K562 (cell line): ENCODE data around the gene MYLIP. TPM values are rescaled to one million over a fixed set of nuclear protein-coding genes. Genes with fewer than 3 reads are reported as not detected.

Experiments
- BCOR ChIP-seq: fragments of 450-650 bp; IDR thresholded peaks from 2 replicates; pipeline ENCODE4 v1.6.1; 2016
- CBFA2T3 ChIP-seq: fragments of 450-650 bp; IDR thresholded peaks from 2 replicates; pipeline ENCODE4 v1.6.1; 2017
- CBX1 ChIP-seq: sonication (generic); IDR thresholded peaks from 2 replicates; pipeline ENCODE4 v1.6.1; 2016; ENCODE audit warnings: antibody characterized with exemption, low read depth, mild to moderate bottlenecking
- FOXA3 ChIP-seq, 2 experiments: fragments of 450-650 bp in 1 of 2; sonication (generic) in 1 of 2; formaldehyde crosslinking; IDR thresholded peaks in 1 of 2; conservative IDR thresholded peaks in 1 of 2; 2 replicates each; pipeline versions ENCODE4 v1.4.0 to v1.8.0; 2020 to 2022; ENCODE audit warnings: mild to moderate bottlenecking in 2 of 2, missing genetic modification reagents in 1 of 2
- GTF2E2 ChIP-seq: fragments of 200-800 bp; sonication (Bioruptor generic); IDR thresholded peaks from 2 replicates; pipeline ENCODE4 v1.6.1; 2016; ENCODE audit warnings: missing genetic modification characterization, missing compliant biosample characterization
- HDGF ChIP-seq: fragments of 450-650 bp; IDR thresholded peaks from 2 replicates; pipeline ENCODE4 v1.6.1; 2016
- HNRNPH1 ChIP-seq: fragments of 200-400 bp; formaldehyde crosslinking; optimal IDR thresholded peaks from 2 replicates; pipeline ENCODE3; 2017; ENCODE audit warnings: low read depth, mild to moderate bottlenecking, low read length, moderate library complexity
- MYNN ChIP-seq, 2 experiments: sonication (generic); formaldehyde crosslinking in 1 of 2; IDR thresholded peaks; 2 replicates each; pipeline versions ENCODE4 v1.5.0 to v1.6.1; 2016 to 2020; ENCODE audit warnings: antibody characterized with exemption in 1 of 2, missing genetic modification reagents in 1 of 2
- ZNF57 ChIP-seq: fragments of 450-650 bp; formaldehyde crosslinking; IDR thresholded peaks from 2 replicates; pipeline ENCODE4 v1.4.0; 2020; ENCODE audit warnings: mild to moderate bottlenecking, moderate library complexity
- polyA plus RNA-seq, 8 experiments: library from polyadenylated mRNA; depleted of rRNA in 4 of 8; stranded (reverse) in 5 of 8; unstranded in 3 of 8; fragments of >200 nt; fragmentation: Nextera tagmentation in 2 of 8; fragmentation: Illumina TruSeq in 1 of 8; extraction: Ambion mirVana in 2 of 8; extraction: Trizol in 1 of 8; gene quantifications; 2 replicates each; pipeline versions ENCODE4 v1.2.1 to v1.2.3, GENCODE V29; 2011 to 2014; ENCODE audit warnings: inconsistent platforms in 1 of 8, missing spikeins in 1 of 8
- total RNA-seq, 7 experiments: library from RNA; depleted of rRNA in 6 of 7; stranded (reverse); fragments of >200 nt in 6 of 7; fragmentation: Illumina TruSeq in 2 of 7; extraction: Trizol in 2 of 7; gene quantifications; 2 replicates each; pipeline versions ENCODE4 v1.2.1 to v1.2.3, GENCODE V29; 2011 to 2021; ENCODE audit warnings: low replicate concordance in 1 of 7
- TF ChIP-seq, protein P1 (sequence below): fragments of 250-450 bp; sonication (Bioruptor Pico); IDR thresholded peaks from 2 replicates; pipeline ENCODE4 v1.4.0; 2020
- TF ChIP-seq, protein P2 (sequence below): IDR thresholded peaks from 3 replicates; pipeline ENCODE4 v1.6.1; 2011; ENCODE audit warnings: borderline replicate concordance, mild to moderate bottlenecking; ENCODE audit not compliant: insufficient read length, insufficient read depth
- TF ChIP-seq, protein P3 (sequence below), 3 experiments: IDR thresholded peaks in 2 of 3; conservative IDR thresholded peaks in 1 of 3; 2 replicates each; pipeline ENCODE4 v1.5.1; 2011 to 2012; ENCODE audit warnings: low read length in 3 of 3, mild to moderate bottlenecking in 3 of 3, control low read depth in 2 of 3, improper control_type of control experiment in 1 of 3, inconsistent platforms in 1 of 3, low read depth in 1 of 3, mixed read lengths in 1 of 3, moderate library complexity in 1 of 3; ENCODE audit not compliant: insufficient read depth in 2 of 3

MYLIP gene
- total and polyA plus RNA-seq, 9 of the 15 experiments (the other 6 are each of a cell fraction or from before 2014, with no cell fraction given) = 10.8 to 43.5 (median 31.5) TPM

DNA sequence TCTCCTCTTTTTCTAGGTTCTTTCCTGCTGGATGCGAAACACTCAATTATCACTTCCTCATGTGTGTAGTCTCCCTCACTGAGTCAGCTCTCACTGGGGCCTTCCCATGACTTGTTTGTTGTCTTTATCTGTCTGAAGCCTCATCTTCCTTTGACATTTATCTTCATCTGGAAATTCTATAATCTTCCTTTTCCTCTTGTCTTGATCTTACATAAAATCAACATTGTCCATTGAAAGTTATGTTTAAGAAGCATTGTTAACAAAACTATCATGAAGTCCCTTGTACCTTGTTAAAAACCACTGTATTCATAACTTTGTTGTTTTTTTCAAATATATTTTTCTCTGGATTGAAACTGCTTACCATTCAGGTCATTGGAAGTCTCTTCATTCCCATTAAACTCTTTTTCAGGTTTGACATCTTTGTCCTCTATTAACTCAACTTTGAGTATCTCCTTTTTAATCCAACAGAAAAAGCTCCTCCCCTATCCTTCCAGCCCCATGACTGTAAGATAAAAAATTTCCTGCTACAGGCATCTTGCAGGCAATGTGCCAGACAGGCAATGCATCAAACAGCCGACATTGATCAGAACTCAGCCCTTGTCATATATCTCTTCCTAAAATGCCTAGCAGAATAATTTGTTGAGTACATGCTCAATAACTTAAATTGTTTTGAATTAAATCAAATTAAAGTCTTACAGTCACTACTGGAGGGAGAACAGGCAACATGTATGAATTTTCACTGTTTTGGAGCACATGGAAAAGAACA, 34.8 kb downstream of the MYLIP start (continued):
- TF ChIP-seq FOXA3 (CRISPR knock-in tag; conservative IDR thresholded peaks at IDR 0.05 in 1 of 2, IDR thresholded peaks at IDR 0.05 in 1 of 2) (no peak; a peak in 1 of 4 replicates), HDGF (peak; percentile 15; the same call in 1 of the 2 replicates), GTF2E2 (tag) (no peak), CBFA2T3 (peak; percentile 3; the same call in 1 of the 2 replicates), ZNF57 (CRISPR knock-in tag) (no peak), MYNN (IDR thresholded peaks at IDR 0.05) (no peak), MYNN (CRISPR knock-in tag; IDR thresholded peaks at IDR 0.05) (no peak), HNRNPH1 (no peak), BCOR (no peak), CBX1 (no peak)
- TF ChIP-seq, protein P1, sequence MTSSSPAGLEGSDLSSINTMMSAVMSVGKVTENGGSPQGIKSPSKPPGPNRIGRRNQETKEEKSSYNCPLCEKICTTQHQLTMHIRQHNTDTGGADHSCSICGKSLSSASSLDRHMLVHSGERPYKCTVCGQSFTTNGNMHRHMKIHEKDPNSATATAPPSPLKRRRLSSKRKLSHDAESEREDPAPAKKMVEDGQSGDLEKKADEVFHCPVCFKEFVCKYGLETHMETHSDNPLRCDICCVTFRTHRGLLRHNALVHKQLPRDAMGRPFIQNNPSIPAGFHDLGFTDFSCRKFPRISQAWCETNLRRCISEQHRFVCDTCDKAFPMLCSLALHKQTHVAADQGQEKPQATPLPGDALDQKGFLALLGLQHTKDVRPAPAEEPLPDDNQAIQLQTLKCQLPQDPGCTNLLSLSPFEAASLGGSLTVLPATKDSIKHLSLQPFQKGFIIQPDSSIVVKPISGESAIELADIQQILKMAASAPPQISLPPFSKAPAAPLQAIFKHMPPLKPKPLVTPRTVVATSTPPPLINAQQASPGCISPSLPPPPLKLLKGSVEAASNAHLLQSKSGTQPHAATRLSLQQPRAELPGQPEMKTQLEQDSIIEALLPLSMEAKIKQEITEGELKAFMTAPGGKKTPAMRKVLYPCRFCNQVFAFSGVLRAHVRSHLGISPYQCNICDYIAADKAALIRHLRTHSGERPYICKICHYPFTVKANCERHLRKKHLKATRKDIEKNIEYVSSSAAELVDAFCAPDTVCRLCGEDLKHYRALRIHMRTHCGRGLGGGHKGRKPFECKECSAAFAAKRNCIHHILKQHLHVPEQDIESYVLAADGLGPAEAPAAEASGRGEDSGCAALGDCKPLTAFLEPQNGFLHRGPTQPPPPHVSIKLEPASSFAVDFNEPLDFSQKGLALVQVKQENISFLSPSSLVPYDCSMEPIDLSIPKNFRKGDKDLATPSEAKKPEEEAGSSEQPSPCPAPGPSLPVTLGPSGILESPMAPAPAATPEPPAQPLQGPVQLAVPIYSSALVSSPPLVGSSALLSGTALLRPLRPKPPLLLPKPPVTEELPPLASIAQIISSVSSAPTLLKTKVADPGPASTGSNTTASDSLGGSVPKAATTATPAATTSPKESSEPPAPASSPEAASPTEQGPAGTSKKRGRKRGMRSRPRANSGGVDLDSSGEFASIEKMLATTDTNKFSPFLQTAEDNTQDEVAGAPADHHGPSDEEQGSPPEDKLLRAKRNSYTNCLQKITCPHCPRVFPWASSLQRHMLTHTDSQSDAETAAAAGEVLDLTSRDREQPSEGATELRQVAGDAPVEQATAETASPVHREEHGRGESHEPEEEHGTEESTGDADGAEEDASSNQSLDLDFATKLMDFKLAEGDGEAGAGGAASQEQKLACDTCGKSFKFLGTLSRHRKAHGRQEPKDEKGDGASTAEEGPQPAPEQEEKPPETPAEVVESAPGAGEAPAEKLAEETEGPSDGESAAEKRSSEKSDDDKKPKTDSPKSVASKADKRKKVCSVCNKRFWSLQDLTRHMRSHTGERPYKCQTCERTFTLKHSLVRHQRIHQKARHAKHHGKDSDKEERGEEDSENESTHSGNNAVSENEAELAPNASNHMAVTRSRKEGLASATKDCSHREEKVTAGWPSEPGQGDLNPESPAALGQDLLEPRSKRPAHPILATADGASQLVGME (CRISPR knock-in tag) = no peak
- TF ChIP-seq, protein P2, sequence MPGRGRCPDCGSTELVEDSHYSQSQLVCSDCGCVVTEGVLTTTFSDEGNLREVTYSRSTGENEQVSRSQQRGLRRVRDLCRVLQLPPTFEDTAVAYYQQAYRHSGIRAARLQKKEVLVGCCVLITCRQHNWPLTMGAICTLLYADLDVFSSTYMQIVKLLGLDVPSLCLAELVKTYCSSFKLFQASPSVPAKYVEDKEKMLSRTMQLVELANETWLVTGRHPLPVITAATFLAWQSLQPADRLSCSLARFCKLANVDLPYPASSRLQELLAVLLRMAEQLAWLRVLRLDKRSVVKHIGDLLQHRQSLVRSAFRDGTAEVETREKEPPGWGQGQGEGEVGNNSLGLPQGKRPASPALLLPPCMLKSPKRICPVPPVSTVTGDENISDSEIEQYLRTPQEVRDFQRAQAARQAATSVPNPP = no peak
- TF ChIP-seq, protein P3, sequence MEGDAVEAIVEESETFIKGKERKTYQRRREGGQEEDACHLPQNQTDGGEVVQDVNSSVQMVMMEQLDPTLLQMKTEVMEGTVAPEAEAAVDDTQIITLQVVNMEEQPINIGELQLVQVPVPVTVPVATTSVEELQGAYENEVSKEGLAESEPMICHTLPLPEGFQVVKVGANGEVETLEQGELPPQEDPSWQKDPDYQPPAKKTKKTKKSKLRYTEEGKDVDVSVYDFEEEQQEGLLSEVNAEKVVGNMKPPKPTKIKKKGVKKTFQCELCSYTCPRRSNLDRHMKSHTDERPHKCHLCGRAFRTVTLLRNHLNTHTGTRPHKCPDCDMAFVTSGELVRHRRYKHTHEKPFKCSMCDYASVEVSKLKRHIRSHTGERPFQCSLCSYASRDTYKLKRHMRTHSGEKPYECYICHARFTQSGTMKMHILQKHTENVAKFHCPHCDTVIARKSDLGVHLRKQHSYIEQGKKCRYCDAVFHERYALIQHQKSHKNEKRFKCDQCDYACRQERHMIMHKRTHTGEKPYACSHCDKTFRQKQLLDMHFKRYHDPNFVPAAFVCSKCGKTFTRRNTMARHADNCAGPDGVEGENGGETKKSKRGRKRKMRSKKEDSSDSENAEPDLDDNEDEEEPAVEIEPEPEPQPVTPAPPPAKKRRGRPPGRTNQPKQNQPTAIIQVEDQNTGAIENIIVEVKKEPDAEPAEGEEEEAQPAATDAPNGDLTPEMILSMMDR (IDR thresholded peaks at IDR 0.05 in 2 of 3, conservative IDR thresholded peaks at IDR 0.05 in 1 of 3; ENCODE audit: insufficient read depth in 2 of 3, low read depth in 1 of 3, low read length in 3 of 3) = no peak
- TF ChIP-seq, all 486 proteins: peak for 31
